GM21737 (cell line): ENCODE measurements around the gene WDR82.

Experiments used
- ATAC-seq: cut with Tn5 transposase; IDR thresholded peaks from one replicate; pipeline ENCODE4 v1.9.1; 2021; ENCODE audit warnings: mild to moderate bottlenecking, moderate library complexity; ENCODE audit not compliant: unreplicated experiment

Gene WDR82, protein sequence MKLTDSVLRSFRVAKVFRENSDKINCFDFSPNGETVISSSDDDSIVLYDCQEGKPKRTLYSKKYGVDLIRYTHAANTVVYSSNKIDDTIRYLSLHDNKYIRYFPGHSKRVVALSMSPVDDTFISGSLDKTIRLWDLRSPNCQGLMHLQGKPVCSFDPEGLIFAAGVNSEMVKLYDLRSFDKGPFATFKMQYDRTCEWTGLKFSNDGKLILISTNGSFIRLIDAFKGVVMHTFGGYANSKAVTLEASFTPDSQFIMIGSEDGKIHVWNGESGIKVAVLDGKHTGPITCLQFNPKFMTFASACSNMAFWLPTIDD

DNA sequence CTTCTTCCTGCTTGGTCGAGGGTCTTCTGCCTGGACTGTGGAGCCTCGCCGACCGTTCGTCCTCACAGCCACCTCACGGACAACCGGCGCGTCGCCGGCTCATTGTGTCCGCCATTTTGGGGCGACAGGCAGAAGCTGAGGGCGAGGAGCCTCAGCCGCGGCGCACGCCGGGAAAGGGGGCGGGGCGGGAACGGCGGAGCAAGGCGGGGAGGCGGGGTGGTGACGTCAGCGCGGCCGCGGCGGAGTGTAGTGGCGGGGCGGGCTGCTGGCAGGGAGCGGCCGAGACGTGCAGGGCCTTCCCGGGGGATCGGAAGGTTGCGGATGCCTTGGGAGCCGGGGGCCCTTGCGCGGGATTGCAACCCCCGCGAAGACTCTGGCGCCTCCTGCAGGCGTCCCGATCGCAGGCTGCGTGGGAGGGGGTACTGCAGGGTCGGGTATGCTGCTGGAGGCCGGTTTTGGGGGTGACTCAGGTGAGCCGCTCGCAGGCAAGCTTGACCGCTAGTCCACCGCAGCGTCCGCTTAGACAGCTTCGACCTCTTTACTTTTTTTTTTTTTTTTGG, at the start of gene WDR82:
WDR82 (minus strand) TSS at position 140 of the 560 bp plus-strand sequence. CDS start 288 bp downstream, outside the sequence.
- ATAC-seq, result peak; percentile 73

DNA sequence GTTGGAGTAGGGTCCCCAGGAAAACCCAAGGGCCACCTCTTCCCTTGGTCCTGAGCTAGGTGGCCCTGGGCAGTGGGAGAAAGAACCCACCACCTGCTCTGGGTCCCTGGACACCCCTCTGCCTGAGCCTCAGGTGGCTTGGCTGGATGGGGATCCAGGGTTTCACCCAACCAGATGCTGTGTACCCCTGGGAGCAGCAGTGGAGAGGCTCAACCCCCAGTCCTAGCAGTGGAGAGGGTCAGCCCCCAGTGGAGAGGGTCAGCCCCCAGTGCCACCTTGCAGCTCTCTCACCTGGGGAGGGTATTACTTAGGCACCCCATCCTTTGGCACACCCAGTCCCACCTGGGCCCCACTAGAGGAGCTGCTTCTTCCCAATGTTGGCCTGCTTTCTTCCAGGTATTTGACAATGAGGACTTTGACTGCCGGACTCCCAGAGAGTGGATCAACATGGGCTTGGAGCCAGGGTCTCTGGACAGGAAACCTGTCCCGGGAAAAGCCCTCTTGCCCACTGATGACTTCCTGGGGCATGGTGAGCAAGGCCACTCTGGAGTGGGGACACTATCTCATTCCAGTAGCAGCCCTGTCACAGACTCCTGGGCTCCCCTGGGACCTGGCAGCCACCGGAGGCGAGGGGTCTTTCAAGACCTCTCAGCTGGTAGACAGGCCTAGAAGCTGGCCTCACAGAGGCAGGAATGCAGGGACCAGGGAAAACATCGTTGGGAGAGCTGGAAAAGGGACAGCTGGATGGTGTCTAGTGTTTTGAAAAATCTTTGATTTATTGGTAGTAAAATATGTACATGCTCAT, 49.2 kb upstream of the WDR82 start:
- ATAC-seq, result no peak

DNA sequence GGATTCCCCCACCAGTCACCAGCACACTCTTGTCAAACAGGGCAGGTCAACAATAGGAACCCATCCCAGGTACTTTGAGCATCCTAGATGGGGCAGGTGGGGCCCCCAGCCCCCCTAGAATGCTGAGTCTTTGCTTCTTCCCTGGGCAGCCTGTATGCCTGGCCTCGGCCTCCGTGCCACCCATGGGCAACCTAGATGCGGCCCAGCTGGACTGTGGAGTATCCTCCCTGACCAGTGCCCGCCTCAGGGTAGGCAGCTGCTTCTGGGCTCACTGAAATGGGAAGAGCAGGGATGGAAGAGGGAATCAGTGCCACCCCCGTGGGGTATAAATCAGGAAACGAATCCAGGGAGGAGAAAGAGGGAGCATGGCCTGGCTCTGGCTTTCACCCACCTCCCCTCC, 48.5 kb upstream of the WDR82 start:
- ATAC-seq, result no peak

DNA sequence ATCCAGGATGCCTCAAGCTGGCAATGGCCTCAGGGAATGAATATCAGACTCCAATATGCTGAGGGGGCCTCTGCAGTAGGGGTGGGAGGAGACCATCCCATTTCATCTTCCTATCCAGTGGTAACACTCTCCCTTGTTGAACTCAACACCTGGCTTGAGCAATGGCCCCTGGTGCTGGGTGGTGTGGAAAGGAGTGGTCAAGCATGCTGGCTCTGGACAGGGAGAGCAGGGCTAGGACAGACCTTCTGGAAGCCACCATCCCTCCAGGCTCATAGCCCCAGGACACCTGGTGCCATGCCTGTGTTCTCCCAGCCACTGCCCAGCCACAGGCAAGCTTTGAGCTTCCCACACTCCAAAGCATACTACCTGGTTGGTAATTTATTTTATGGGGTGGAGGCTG, 47.2 kb upstream of the WDR82 start:
- no peak for ATAC-seq

DNA sequence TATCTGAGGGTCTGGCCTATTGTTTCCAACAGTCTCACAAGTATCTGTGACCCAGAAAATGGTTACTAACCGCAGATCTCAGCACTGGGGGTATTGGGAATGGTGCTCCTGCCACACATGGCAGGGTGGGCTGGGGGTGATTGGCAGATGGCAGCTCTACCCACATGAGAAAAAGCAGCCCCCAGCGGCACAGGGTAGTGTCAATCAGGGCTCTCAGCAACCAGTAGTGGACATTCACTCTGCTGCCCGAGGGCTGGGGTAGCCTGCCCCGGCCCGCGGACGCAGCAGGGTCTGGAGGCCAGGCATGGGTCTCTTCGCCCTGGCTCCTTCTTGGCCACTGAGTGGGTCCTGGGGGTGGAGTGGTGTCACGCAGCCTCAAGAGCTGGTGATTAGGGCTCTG, 46.2 kb upstream of the WDR82 start:
- no peak for ATAC-seq

DNA sequence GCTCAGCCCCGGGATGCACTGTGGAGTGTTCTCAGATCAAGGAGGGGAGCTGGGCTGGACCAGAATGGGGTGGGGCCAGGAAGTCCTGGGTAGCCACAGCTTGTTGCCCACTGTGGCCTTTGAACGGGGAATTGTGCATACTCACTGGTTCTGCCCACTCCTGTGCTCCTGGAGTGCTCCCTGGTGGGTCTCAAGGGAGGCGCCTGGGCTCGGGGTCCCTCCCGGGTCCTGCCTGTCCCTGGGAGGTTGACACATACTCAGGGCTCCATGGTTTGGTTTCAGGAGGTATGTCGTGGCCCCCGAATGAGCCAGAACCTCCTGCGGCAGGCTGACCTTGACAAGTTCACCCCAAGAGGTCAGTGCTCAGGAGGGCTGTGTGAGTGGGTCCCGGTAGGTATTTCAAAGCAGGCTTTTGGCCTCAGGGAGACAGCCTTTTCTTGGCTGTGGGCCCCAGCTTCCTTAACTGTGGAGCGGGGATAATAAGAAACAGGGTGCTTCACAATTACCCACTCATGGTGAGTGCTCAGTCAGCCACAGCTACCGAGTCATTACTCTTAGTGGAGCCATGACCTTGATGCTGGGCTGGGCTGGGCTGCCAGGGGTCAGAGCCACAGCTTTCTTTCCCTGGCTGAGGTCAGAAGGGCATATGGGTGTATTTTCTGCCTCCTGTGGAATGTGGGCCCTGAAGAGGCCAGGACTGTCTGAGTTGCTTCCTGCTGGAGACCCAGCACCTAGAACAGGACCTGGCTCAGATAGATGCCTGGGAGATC, 45.3 kb upstream of the WDR82 start:
- no peak for ATAC-seq

DNA sequence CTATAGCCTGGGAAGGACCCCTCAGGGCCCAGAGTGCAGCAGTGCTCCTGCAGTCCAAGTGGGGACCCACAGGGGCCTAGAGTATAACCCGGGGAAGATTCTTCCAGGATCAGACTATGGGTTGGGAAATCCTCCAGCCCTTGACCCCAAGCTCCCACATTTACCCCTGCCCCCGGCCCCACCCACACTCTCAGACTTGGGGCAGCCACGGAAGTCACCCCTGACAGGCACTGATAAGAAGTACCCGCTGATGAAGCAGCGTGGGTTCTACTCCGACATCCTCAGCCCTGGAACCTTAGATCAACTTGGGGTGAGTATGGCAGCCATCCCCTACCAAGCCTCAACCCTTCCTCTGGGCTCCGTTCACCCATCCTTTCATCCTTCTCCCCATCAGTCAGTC, 44.0 kb upstream of the WDR82 start:
- ATAC-seq, result no peak

DNA sequence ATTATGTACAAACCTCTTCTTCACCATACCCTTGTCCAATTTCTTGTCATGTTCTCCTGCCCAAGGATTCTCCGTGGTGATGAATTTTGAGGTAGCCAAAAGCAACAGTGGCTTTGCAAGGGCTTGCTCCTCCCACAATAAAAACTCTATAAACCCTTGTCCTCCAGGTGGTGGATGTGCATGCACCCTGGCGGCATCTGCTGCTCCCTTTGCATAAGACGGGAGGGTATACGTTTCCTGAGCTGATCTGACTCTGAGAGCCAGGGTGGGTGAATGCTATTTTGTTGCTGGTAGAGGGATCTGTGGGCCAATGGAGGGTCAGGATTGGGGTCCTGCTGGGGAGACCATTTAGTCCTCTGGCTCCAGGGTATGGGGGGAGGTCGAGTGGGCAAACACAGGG, 43.0 kb upstream of the WDR82 start:
- no peak for ATAC-seq

DNA sequence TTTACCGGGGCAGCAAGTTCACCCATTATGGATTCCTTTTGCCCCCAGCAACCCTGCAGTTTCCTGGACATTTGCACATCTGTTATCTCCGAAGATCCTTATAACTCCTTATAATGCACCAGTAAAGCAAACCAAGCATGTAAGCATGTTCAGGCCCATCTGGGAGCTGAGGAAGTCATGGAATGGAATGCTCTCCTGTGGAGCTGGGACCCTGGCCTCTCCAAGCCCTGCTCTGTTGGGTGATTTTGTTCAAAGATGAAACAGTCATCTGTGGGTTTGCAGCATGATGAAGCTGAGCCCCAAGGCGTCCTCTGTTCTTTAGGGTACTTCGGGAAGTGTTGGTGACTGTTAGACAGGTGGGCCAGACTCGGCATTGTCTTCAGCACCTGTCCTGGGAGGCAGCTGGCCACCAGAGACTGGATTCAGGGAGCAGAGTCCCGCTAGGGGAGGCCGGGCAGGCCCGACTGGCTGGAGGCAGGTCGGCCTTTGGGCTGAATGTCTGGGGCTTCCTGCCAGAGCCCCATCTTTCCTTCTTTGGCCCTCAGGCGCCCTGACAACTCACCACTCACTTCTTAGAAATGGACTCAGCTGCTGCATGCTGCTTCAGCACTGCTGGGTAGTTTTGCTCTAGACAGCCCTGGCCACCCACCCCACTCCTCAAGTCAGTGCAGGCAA, 41.6 kb upstream of the WDR82 start:
- ATAC-seq, result no peak

DNA sequence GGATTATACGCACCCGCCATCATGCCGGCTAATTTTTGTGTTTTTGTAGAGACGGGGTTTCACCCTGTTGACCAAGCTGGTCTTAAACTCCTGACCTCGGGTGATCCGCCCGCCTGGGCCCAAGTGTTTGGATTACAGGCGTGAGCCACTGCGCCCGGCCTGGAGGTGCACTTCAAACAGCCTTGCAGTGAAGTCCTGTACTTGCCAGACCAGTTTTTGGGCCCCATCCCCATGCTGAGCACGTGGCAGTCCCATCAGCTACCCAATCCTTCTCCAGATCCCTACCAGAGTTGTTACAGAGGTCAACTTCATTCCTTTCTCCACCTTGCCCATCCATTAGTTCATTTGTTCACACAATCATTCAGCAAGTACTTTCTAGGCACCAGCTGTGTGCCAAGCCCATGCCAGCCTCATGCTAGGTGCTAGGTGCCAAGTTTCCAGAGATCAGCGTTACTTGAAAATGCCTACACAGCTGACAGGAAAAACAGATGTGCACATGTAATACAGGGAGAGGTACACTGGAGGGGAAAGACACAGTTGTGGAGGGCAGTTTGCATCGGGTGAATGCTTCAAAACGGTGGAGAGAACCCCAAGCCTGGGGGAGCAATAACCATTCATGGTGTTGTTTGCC, 39.9 kb upstream of the WDR82 start:
- no peak for ATAC-seq

DNA sequence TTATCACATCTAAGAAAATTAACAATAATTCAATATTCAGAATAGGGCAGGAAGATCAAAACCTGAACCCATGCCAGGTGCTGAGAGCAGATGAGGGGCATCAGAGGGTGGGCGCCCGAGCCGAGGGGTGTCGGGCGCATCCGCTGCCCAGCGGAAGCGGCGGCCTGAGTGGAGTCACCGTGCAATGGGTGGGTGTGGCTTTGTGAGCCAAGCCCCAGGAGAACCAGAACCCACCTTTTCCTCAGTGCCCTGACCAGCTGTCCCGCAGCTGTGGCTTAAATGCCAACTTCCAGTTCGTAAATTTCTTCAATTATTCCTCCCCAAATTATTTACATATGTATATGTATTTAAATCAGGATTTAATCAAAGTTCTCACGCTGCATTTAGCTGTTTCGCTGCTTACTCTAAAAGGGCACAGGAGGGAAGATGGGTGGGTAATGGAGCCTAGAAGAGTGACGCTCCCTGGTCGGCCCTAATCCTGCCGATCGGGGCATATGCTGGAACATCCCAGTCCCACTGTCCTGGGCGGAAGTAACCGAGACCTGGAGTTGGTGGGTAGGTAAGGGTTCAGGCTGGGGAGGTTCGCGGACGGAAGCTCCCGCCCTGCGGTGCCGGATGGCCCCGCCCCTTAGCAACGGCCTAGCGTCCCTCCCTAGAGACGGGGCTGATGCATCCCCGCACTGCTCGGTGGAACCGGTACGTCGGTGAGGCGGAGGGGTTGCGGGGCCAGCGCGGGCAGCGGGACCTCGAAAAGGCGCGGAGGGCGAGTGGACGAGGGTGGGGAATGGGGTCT, 39.0 kb upstream of the WDR82 start:
- ATAC-seq, result no peak

DNA sequence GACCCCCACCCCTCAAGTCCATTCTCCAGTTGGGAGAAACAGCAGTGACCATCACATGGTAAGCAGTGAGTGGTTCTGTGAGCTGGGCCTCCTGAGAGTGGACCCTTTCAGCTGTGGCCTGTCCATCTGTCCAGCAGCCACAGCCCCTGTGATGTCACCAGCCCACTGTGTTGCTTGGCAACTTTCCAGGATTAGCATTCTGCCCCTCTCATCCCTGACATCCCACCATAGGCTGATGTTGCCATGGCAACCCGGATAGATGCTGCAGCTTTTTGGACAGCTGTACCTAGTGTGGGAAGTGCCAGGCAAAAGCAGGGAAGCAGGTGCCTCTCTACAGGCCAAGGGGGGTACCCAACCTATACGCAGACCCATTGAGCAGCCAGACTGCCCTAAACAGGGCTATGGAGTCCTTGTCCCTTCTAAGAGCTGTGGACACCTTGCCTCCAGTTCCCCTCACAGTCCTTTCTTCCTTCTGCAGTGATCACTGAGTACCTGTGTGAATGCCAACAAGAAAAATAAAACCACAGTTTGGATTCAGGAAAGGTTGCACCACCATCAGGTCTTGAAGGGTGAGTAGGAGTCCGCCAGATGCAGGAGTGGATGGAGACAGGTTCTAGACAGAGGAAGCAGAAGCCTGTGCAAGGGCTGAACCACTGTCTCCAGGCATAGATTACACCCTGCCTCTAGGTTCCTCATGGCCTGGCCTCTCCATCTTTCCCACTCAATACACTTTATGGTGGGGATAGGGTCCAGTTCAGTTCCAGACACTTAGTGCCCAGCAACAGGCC, 37.7 kb upstream of the WDR82 start, which contains the start of gene DNAH1:
DNAH1 (plus strand) TSS at position 343 of the 788 bp plus-strand sequence. CDS start 6,124 bp downstream, outside the sequence.
- ATAC-seq, result no peak

DNA sequence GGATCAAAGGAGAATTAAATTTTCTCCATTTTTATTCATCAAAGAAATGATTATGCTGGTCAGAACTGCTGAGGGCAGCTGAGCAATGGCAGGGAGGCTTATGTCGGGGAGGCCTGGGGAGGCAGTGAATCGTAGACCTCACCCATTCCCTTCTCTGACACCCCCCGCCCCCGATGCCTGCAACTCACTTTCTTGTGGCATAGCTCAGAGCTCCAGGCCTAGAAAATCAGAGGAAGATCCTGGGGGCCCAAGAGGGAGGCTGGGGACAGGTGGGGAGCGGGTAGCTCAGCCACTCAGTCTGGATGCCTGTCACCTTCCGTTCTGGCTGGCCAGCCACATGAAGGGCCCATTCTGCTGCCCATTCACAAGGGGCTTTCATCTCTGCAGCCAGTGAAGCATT, 36.6 kb upstream of the WDR82 start:
- no peak for ATAC-seq

DNA sequence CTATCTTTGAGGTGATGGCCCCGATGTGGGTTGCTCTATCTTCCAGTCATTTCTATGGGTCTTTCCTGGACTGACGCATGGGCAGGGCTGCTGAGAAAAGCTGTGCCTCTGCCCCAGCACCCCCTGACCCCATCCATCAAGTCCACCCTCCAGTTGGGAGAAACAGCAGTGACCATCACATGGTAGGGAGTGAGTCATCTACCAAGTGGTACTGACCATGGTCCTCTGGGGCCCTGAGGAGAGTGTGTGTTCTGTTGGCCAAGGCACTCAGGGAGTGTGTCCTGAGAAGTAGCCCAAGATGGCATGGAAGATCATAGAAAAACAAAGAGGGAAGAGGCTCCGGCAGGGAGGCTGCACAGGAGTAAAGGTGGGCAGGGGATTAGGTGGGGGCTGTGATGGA, 36.0 kb upstream of the WDR82 start:
- no peak for ATAC-seq

DNA sequence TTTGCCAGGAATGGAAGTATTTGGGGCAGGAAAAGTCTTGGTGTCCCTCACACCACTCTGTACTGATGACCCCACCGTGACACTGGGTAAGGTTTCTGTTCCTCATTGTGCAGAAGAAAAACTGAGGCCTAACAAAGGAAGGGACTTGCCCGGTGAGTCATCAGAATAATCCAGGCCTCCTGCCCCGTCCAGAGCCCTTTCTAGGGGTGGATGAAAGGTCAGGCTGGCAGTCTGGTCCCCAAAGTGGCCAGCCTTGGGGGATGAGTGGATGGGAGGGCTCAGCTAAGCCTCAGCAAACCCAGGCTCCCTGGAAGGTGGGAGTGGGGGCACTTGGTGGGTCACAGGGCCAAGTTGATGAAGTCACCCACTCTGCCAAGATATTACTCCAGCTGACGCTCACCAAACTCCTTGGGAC, 35.3 kb upstream of the WDR82 start:
- peak; percentile 84 for ATAC-seq

DNA sequence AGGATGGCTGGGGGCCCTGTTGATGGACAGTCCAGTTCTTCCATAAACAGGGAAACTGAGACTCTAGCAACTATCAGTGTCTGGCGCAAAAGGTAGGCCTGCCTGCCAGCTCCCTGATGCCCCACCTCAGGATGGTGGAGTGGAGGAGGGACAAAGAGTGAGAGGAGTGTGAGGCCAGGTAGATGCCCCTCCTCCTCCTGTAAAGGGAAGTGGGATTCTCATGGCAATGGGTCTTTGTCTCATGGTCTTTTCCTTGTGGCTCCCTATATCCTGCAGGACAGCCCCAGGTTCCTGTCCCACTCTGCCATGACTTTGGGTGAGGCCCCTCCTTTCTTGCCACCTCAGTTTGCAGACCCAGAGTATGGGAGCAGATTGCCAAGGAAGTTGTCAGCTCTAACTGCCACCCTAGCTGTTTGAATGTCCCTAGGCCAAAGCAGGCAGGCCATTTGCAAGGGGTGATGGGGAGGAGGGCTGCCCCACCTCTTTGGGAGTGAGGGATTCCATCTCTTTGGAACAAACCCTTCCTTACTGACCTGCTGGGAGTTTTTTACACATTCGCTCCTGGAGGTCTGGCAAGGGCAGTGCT, 34.8 kb upstream of the WDR82 start:
- no peak for ATAC-seq

DNA sequence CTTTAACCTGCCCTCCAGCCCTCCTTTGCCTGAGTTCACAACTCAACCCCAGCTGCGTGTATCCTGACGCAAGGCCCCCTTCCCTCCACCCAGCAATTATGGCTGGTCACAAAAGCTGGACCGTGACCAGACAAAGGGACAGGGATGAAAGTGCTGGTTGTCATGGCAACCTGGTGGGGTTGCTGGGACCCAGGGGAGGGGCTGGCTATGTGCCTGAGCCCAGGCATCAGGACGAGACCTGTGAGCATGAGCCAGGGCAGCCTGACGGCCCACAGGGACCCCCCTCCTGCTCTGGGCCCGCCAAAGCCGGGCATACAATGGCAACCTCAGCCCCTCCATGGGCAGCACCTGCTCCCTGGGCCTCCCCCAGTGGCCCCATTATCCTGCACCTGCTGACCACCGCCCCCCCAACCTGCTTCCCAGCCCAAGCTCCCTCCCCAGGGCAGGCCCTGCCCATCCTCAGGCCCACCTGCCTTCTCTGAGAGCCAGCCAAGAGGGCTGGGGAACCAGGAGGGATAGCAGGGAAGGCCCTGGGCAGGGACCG, 33.2 kb upstream of the WDR82 start:
- ATAC-seq, result no peak
